ENCODE measurements around the gene HTN3. TPM values are rescaled to one million over a fixed set of nuclear protein-coding genes. Genes with fewer than 3 reads are reported as not detected.
"Not testable (repeated sequence)": the region's sequence is repeated elsewhere in the genome, so short reads cannot be mapped to it uniquely, and the experiment has no call there.

The HTN3 gene
- total RNA-seq (not detected), polyA plus RNA-seq (not detected)

DNA sequence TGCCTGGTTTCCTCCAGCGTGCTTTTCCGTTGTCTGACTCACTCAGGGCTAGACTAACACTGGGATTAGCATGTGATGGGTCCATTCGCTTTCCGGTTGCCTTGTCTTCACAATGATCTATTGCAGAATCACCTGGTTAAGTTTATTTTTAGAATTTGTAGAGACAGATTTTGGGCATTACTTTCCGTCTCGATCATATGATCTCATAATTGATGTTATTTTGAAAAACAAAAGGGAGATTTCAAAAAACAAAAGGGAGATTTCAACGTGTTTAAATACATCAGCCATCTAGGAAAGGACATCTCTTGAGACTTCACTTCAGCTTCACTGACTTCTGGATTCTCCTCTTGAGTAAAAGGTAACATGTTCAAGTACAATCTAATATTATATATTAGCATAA lies at the start of gene HTN3:
HTN3 (plus strand) TSS at position 301 of the 400 bp plus-strand sequence. CDS start 2,282 bp downstream, outside the sequence.
- H3K36me3 ChIP-seq; intact Hi-C loops (cut with DNase I); H3K4me3 ChIP-seq; H3K9me3 ChIP-seq; H3K27ac ChIP-seq; H3K27me3 ChIP-seq; DNase-seq; H3K4me1 ChIP-seq: not testable (repeated sequence)
- 87 to 91% methylated on average over 6 of the region's 7 CpGs for WGBS, 2 donors

DNA sequence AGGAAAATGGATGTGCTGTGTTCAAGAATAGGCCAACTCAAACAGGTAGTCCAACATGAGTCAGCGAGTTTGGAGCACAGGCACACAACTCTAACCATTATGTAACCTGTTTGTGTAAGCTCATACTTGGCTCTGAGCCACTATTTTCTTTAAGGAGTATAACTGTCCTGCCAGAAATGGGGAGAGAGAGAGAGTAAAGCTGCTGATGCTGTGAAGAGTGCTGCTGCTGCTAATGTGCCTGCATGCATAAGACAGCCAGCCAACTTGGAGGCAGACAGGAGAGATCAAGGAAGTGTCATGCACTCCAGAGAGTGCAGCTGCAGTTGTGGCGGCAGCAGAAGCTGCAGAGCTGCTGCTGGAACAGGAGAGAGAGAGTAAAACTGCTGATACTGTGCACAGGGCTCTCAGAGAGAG lies 44.2 kb upstream of the HTN3 start:
- WGBS, 2 donors, result 38 to 52% methylated on average over 2 of the region's 2 CpGs
- no peaks in the 10 kb centered on the region for H3K9me3 ChIP-seq
- no peak overlapping the region for H3K4me3 ChIP-seq
- no peak overlapping the region for H3K27ac ChIP-seq
- intact Hi-C loops (cut with DNase I), result no loop called here
- TF ChIP-seq, protein P1, sequence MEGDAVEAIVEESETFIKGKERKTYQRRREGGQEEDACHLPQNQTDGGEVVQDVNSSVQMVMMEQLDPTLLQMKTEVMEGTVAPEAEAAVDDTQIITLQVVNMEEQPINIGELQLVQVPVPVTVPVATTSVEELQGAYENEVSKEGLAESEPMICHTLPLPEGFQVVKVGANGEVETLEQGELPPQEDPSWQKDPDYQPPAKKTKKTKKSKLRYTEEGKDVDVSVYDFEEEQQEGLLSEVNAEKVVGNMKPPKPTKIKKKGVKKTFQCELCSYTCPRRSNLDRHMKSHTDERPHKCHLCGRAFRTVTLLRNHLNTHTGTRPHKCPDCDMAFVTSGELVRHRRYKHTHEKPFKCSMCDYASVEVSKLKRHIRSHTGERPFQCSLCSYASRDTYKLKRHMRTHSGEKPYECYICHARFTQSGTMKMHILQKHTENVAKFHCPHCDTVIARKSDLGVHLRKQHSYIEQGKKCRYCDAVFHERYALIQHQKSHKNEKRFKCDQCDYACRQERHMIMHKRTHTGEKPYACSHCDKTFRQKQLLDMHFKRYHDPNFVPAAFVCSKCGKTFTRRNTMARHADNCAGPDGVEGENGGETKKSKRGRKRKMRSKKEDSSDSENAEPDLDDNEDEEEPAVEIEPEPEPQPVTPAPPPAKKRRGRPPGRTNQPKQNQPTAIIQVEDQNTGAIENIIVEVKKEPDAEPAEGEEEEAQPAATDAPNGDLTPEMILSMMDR (IDR thresholded peaks at IDR 0.05), result no peak
- TF ChIP-seq EP300 (IDR thresholded peaks at IDR 0.05), result no peak
- no peak for TF ChIP-seq POLR2AphosphoS5 (IDR thresholded peaks at IDR 0.05)
- TF ChIP-seq POLR2A (IDR thresholded peaks at IDR 0.05), result no peak
- DNase-seq, result peak; percentile 58
- H3K27me3 ChIP-seq, result no peaks in the 10 kb centered on the region
- H3K36me3 ChIP-seq, result no peaks in the 10 kb centered on the region
- H3K4me1 ChIP-seq, result peaks cover 0 to 9% (median 7%) of the 10 kb centered on the region in 4 donors

DNA sequence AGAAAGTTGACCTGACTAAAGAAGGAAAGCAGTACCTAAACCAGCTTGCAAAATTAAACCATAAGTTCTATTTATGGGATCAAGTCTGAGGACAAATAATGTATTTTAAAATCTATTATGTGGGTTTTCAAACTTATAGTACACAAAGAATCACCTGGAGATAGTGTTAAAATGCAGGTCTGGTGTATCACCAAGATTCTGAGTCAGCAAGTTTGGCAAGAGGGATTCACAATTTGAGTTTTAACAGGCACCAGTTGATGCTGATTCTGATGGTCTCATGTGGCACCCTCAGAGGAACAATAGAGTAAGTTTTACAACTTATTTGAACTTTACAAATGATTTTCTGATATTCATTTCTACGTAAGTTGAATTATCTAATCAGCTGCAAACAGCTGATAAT lies 41.6 kb upstream of the HTN3 start:
- no peak overlapping the region for H3K27ac ChIP-seq
- no peaks in the 10 kb centered on the region for H3K27me3 ChIP-seq
- no peak for DNase-seq
- TF ChIP-seq POLR2A (IDR thresholded peaks at IDR 0.05) (no peak), EP300 (IDR thresholded peaks at IDR 0.05) (no peak), POLR2AphosphoS5 (IDR thresholded peaks at IDR 0.05) (no peak)
- TF ChIP-seq, protein P1 (IDR thresholded peaks at IDR 0.05), result no peak
- 89 to 95% methylated on average over 1 of the region's 1 CpG for WGBS, 2 donors
- H3K9me3 ChIP-seq, result no peaks in the 10 kb centered on the region
- peaks cover 0 to 9% (median 7%) of the 10 kb centered on the region in 4 donors for H3K4me1 ChIP-seq
- intact Hi-C loops (cut with DNase I), result no loop called here
- no peaks in the 10 kb centered on the region for H3K36me3 ChIP-seq
- H3K4me3 ChIP-seq, result no peak overlapping the region

DNA sequence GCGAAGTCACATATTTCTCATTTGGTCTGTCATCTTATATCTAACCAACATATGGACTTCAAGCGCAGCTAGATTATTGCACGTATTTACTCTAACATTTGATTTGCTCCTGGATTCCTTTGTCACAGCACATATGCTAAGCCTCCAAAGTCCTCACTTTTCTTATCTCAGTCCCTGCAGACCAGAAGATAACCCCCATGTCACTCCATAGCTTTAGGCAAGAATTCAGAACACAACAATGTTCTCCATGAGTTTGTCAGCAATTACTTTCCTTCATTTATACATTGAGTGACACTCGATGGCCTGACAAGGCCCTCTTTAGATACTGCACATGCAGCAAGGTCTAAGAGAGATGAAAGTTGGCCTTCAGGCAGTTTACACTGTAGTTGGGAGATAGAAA lies 37.2 kb upstream of the HTN3 start:
- no peaks in the 10 kb centered on the region for H3K36me3 ChIP-seq
- TF ChIP-seq EP300 (IDR thresholded peaks at IDR 0.05) (no peak), POLR2A (IDR thresholded peaks at IDR 0.05) (no peak), POLR2AphosphoS5 (IDR thresholded peaks at IDR 0.05) (no peak)
- TF ChIP-seq, protein P1 (IDR thresholded peaks at IDR 0.05), result no peak
- H3K27me3 ChIP-seq, result no peaks in the 10 kb centered on the region
- no peaks in the 10 kb centered on the region for H3K4me1 ChIP-seq
- 90 to 94% methylated on average over 4 of the region's 4 CpGs for WGBS, 2 donors
- H3K4me3 ChIP-seq, result no peak overlapping the region
- DNase-seq, result no peak
- intact Hi-C loops (cut with DNase I), result no loop called here
- H3K27ac ChIP-seq, result no peak overlapping the region
- H3K9me3 ChIP-seq, result no peaks in the 10 kb centered on the region

DNA sequence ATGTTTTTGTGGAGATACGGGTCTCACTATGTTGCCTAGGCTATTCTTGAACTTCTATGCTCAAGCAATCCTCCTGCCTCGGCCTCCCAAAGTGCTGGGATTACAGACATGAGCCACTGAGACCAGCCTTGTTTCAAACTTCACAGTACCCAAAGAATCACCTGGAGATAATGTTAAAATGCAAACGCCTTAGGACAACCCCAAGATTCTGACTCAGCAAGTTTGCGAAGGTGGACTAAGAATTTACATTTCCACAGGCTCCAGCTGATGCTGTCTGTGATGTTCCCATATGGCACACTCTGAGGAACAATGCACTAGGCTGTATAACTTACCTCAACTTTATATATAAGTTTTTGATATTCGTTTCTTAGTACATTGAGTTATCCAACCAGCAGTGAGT lies 33.5 kb upstream of the HTN3 start:
- Histone ChIP-seq H3K27me3 (no peaks in the 10 kb centered on the region), H3K4me3 (no peak overlapping the region), H3K36me3 (no peaks in the 10 kb centered on the region), H3K27ac (no peak overlapping the region), H3K4me1 (no peaks in the 10 kb centered on the region), H3K9me3 (no peaks in the 10 kb centered on the region)
- intact Hi-C loops (cut with DNase I), result no loop called here
- no peak for DNase-seq
- TF ChIP-seq, protein P1 (IDR thresholded peaks at IDR 0.05), result no peak
- TF ChIP-seq EP300 (IDR thresholded peaks at IDR 0.05) (no peak), POLR2A (IDR thresholded peaks at IDR 0.05) (no peak), POLR2AphosphoS5 (IDR thresholded peaks at IDR 0.05) (no peak)
- 83 to 86% methylated on average over 5 of the region's 5 CpGs for WGBS, 2 donors

All from sigmoid colon (tissue), 7 donors.